Caco-2 (cell line): ENCODE measurements around the gene ABLIM2. TPM values are rescaled to one million over a fixed set of nuclear protein-coding genes. Genes with fewer than 3 reads are reported as not detected.

Experiments used
- BruUV-seq: library from RNA; stranded (reverse); fragments of 400-500 nt; replicated peaks from 2 replicates; lab custom pipeline; 2021; lab: Mats Ljungman, UMichigan
- CTCF ChIA-PET: fragments of 300-600 bp; sonication (Branson Sonifier 250); formaldehyde crosslinking; loops from one replicate; lab custom pipeline; 2022; ENCODE audit warnings: antibody characterized with exemption; lab: Charles Lee
- POLR2A ChIA-PET: fragments of 300-600 bp; sonication (Branson Sonifier 250); formaldehyde crosslinking; loops from one replicate; lab custom pipeline; 2022; ENCODE audit warnings: antibody characterized with exemption; lab: Charles Lee
- DNase-seq, 2 experiments: peaks; one replicate each; pipeline versions ENCODE4 v3.0.0 to v3.0.0-alpha.2; 2020 to 2022
- H3K27me3 ChIP-seq: replicated peaks from 2 replicates; pipeline ENCODE4 v1.6.0; 2011; ENCODE audit warnings: low read length; ENCODE audit not compliant: control insufficient read depth, insufficient read depth
- H3K36me3 ChIP-seq: 2 replicates; pipeline ENCODE4 v1.5.1; 2011; ENCODE audit warnings: low read length; ENCODE audit not compliant: control insufficient read depth, insufficient read depth
- H3K4me1 ChIP-seq: fragments of 250-450 bp; sonication (Bioruptor Pico); 2 replicates; pipeline ENCODE4 v1.5.1; 2020; ENCODE audit warnings: mild to moderate bottlenecking
- H3K4me3 ChIP-seq: 2 replicates; pipeline ENCODE4 v1.5.1; 2011; ENCODE audit warnings: low read depth, mild to moderate bottlenecking, control low read depth, low read length
- H3K9me3 ChIP-seq: fragments of 250-450 bp; sonication (Bioruptor Pico); 2 replicates; pipeline ENCODE4 v1.5.1; 2020; ENCODE audit warnings: mild to moderate bottlenecking, moderate library complexity
- H3K27ac Mint-ChIP-seq: one replicate; pipeline ENCODE4 v1.8.0; 2022; ENCODE audit warnings: mixed read lengths; ENCODE audit not compliant: unreplicated experiment
- H3K27me3 Mint-ChIP-seq: one replicate; pipeline ENCODE4 v1.8.0; 2022; ENCODE audit warnings: mixed read lengths; ENCODE audit not compliant: insufficient read depth, unreplicated experiment
- H3K36me3 Mint-ChIP-seq: one replicate; pipeline ENCODE4 v1.8.0; 2022; ENCODE audit warnings: mild to moderate bottlenecking, mixed read lengths; ENCODE audit not compliant: insufficient read depth, unreplicated experiment
- H3K4me1 Mint-ChIP-seq: one replicate; pipeline ENCODE4 v1.8.0; 2022; ENCODE audit warnings: low read depth, mixed read lengths; ENCODE audit not compliant: unreplicated experiment
- H3K4me3 Mint-ChIP-seq: one replicate; pipeline ENCODE4 v1.8.0; 2022; ENCODE audit warnings: mild to moderate bottlenecking, moderate library complexity, mixed read lengths; ENCODE audit not compliant: unreplicated experiment
- H3K9me3 Mint-ChIP-seq: one replicate; pipeline ENCODE4 v1.8.0; 2022; ENCODE audit warnings: mixed read lengths; ENCODE audit not compliant: unreplicated experiment
- CTCF ChIP-seq, 2 experiments: fragments of 200-600 bp in 1 of 2; IDR thresholded peaks; 1 replicate in 1 of 2; 2 replicates in 1 of 2; pipeline versions ENCODE4 v1.5.1 to v1.8.0; 2011 to 2022; ENCODE audit warnings: antibody characterized with exemption in 1 of 2, control low read depth in 1 of 2, inconsistent platforms in 1 of 2, low read depth in 1 of 2, low read length in 1 of 2, mild to moderate bottlenecking in 1 of 2, moderate library complexity in 1 of 2; ENCODE audit not compliant: insufficient read depth in 1 of 2, severe bottlenecking in 1 of 2, unreplicated experiment in 1 of 2
- intact Hi-C: fragments of 100-400 bp; cut with micrococcal nuclease; formaldehyde crosslinking; loops from one replicate; pipeline ENCODE4 v1.10.0; 2022; ENCODE audit not compliant: unreplicated experiment
- total RNA-seq: library from RNA; stranded (reverse); gene quantifications from 2 replicates; pipeline ENCODE4 v1.2.3, GENCODE V29; 2022

ABLIM2 gene
- total RNA-seq, 1 experiment from 2014 or later = 0.23 TPM

- ChIA-PET POLR2A (no interaction called here), CTCF (no interaction called here)
- no peak for DNase-seq
- H3K4me1 ChIP-seq = peaks cover 24% of the 10 kb centered on the region
- Mint-ChIP-seq H3K4me1 (peaks cover 25% of the 10 kb centered on the region), H3K36me3 (peaks cover 5% of the 10 kb centered on the region), H3K27ac (peak overlapping the region; percentile 26), H3K4me3 (no peak overlapping the region), H3K9me3 (peaks cover 8% of the 10 kb centered on the region), H3K27me3 (no peaks in the 10 kb centered on the region)
- H3K9me3 ChIP-seq = 0 out of 2 replicates have a peak, but pooled peaks cover 4% of the 10 kb centered on the region
- TF ChIP-seq CTCF (IDR thresholded peaks at IDR 0.05; ENCODE audit: insufficient read depth in 1 of 2, low read depth in 1 of 2, low read length in 1 of 2, severe bottlenecking in 1 of 2, unreplicated experiment in 1 of 2) = no peak
- H3K4me3 ChIP-seq = no peak overlapping the region
- BruUV-seq = no TSS peak
- no peaks in the 10 kb centered on the region for H3K36me3 ChIP-seq
- intact Hi-C loops = no loop called here
- H3K27me3 ChIP-seq = no peaks in the 10 kb centered on the region
These were observed 179.0 kb downstream of the ABLIM2 start for GRCh38 chr4:7979652-7979968.

GRCh38 chr4:7978907-7979651 lies 179.5 kb downstream of the ABLIM2 start:
- H3K4me1 ChIP-seq = peaks cover 24% of the 10 kb centered on the region
- peak overlapping the region; percentile 48 for H3K27ac Mint-ChIP-seq
- intact Hi-C loops = no loop called here
- ChIA-PET POLR2A (no interaction called here), CTCF (no interaction called here)
- no peaks in the 10 kb centered on the region for H3K27me3 Mint-ChIP-seq
- no peak overlapping the region for H3K4me3 Mint-ChIP-seq
- TF ChIP-seq CTCF (IDR thresholded peaks at IDR 0.05; ENCODE audit: insufficient read depth in 1 of 2, low read depth in 1 of 2, low read length in 1 of 2, severe bottlenecking in 1 of 2, unreplicated experiment in 1 of 2) = no peak
- peaks cover 5% of the 10 kb centered on the region for H3K36me3 Mint-ChIP-seq
- no peaks in the 10 kb centered on the region for H3K27me3 ChIP-seq
- peaks cover 8% of the 10 kb centered on the region for H3K9me3 Mint-ChIP-seq
- no peak overlapping the region for H3K4me3 ChIP-seq
- DNase-seq = no peak
- H3K9me3 ChIP-seq = 0 out of 2 replicates have a peak, but pooled peaks cover 4% of the 10 kb centered on the region
- H3K36me3 ChIP-seq = no peaks in the 10 kb centered on the region
- no TSS peak for BruUV-seq
- peaks cover 25% of the 10 kb centered on the region for H3K4me1 Mint-ChIP-seq

- Histone ChIP-seq H3K9me3 (0 out of 2 replicates have a peak, but pooled peaks cover 4% of the 10 kb centered on the region), H3K36me3 (no peaks in the 10 kb centered on the region), H3K4me3 (no peak overlapping the region), H3K27me3 (no peaks in the 10 kb centered on the region), H3K4me1 (peaks cover 28% of the 10 kb centered on the region)
- no peak for TF ChIP-seq CTCF (IDR thresholded peaks at IDR 0.05; ENCODE audit: insufficient read depth in 1 of 2, low read depth in 1 of 2, low read length in 1 of 2, severe bottlenecking in 1 of 2, unreplicated experiment in 1 of 2)
- peaks cover 5% of the 10 kb centered on the region for H3K36me3 Mint-ChIP-seq
- no TSS peak for BruUV-seq
- POLR2A ChIA-PET = no interaction called here
- H3K27me3 Mint-ChIP-seq = no peaks in the 10 kb centered on the region
- H3K9me3 Mint-ChIP-seq = peaks cover 8% of the 10 kb centered on the region
- peaks cover 25% of the 10 kb centered on the region for H3K4me1 Mint-ChIP-seq
- peak overlapping the region; percentile 48 for H3K27ac Mint-ChIP-seq
- DNase-seq = peak; percentile 37 to 71
- CTCF ChIA-PET = no interaction called here
- no peak overlapping the region for H3K4me3 Mint-ChIP-seq
- intact Hi-C loops = no loop called here
These were observed 180.1 kb downstream of the ABLIM2 start for GRCh38 chr4:7978489-7978888.
